Retinal pigment epithelial cell (primary cell): ENCODE measurements around the gene EPC1.
"Not testable (repeated sequence)": the region's sequence is repeated elsewhere in the genome, so short reads cannot be mapped to it uniquely, and the experiment has no call there.

ENCODE experiments used
- DNase-seq: peaks from one replicate; pipeline ENCODE4 v3.0.0-alpha.2; 2010; ENCODE audit warnings: low read depth
- H3K4me3 ChIP-seq: 2 replicates; pipeline ENCODE4 v1.5.1; 2011; ENCODE audit warnings: mild to moderate bottlenecking, low read length, control low read depth, moderate library complexity
- CTCF ChIP-seq: conservative IDR thresholded peaks from 2 replicates; pipeline ENCODE4 v1.5.1; 2011; ENCODE audit warnings: low read depth, low read length, control low read depth, inconsistent platforms

Gene EPC1

GRCh38 chr10:32357056-32357735, 10.2 kb upstream of the EPC1 start:
- DNase-seq: no peak
- no peak overlapping the region for H3K4me3 ChIP-seq
- no peak for TF ChIP-seq CTCF

GRCh38 chr10:32354690-32355089, 7.7 kb upstream of the EPC1 start:
- not testable (repeated sequence) for H3K4me3 ChIP-seq, DNase-seq

DNA sequence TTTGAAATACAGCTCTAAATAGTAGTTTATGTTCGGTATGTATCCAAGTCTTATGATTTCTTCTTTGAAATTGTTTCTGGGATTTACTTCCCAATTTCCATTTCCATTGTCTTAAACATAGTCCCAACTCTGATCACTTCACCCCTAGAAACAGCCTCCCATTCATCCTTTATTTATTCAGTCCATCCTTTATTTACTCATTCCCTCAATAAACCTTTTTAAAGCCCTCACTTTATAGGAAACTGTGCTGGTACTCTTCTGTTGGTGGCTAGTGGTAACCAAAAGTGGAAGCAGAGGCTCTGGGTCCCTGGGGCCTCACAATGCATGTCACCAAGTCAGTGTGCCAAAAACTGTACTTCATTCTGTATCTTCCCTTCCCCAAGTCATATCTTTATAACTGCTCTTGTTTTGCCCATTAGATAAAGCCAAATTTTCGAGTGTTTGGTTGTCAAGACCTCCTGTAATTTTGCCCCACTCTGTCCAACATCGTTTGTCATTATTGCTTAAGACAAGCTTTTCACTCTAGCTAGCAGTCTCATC, 3.9 kb upstream of the EPC1 start:
- TF ChIP-seq CTCF: no peak
- H3K4me3 ChIP-seq: no peak overlapping the region
- no peak for DNase-seq

DNA sequence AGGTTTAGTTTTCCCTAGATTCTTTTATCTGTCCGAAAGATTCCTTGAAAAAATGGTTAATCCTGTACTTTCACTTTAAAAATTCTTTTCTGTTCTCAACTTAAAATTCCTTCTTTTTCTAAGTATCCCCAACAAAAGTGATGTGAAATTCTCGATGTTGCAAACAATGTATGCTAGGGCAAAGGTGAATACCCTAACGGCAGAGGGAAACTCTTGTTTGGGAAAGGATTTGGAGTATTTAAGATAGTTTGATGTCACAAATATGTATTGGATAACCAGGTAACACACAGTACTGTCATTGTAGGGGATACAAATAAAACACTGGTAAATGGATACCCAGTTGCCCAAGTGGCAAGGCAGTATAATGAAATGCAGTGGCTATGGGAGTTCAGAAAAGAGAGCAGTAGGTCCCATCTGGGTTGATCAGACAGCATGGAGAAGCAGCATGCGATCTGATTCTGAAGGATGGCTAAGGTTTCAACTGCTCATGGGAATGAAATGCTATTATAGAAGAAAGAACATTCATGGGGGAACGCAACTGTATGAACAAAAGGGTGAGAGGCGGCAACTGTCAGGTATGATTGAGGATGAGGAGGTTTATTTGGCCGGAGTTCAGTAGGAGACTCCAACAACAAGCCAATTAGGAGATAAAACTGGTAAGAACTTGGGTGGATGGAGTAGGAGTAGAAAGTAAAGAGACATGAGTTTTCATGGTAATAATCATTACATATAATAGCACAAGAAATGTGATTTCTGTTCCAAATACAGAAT, 3.2 kb upstream of the EPC1 start:
- H3K4me3 ChIP-seq: no peak overlapping the region
- no peak for DNase-seq
- TF ChIP-seq CTCF: no peak

- DNase-seq: no peak
- TF ChIP-seq CTCF: no peak
- no peak overlapping the region for H3K4me3 ChIP-seq
Measured at GRCh38 chr10:32349199-32349585, 2.2 kb upstream of the EPC1 start.

GRCh38 chr10:32348297-32349198, 1.6 kb upstream of the EPC1 start:
- DNase-seq: no peak
- no peak for TF ChIP-seq CTCF
- H3K4me3 ChIP-seq: no peak overlapping the region
